Calu3 (cell line): ENCODE results near the gene LDHB. TPM values are rescaled to one million over a fixed set of nuclear protein-coding genes. Genes with fewer than 3 reads are reported as not detected.

Source experiments
- BruUV-seq: library from RNA; stranded (reverse); fragments of 400-500 nt; replicated peaks from 2 replicates; lab custom pipeline; 2021; lab: Mats Ljungman, UMichigan
- CTCF ChIA-PET: fragments of 300-600 bp; sonication (Branson Sonifier 250); formaldehyde crosslinking; loops from one replicate; lab custom pipeline; 2022; ENCODE audit warnings: antibody characterized with exemption; lab: Charles Lee
- DNase-seq: peaks from one replicate; pipeline ENCODE4 v3.0.0; 2022
- H3K27ac Mint-ChIP-seq: one replicate; pipeline ENCODE4 v1.8.0; 2022; ENCODE audit warnings: mixed read lengths; ENCODE audit not compliant: unreplicated experiment
- H3K27me3 Mint-ChIP-seq: one replicate; pipeline ENCODE4 v1.8.0; 2022; ENCODE audit warnings: mixed read lengths; ENCODE audit not compliant: unreplicated experiment
- H3K36me3 Mint-ChIP-seq: one replicate; pipeline ENCODE4 v1.8.0; 2022; ENCODE audit warnings: mild to moderate bottlenecking, moderate library complexity, mixed read lengths; ENCODE audit not compliant: insufficient read depth, unreplicated experiment
- H3K4me1 Mint-ChIP-seq: one replicate; pipeline ENCODE4 v1.8.0; 2022; ENCODE audit warnings: mild to moderate bottlenecking, low read depth, mixed read lengths; ENCODE audit not compliant: unreplicated experiment
- H3K4me3 Mint-ChIP-seq: one replicate; pipeline ENCODE4 v1.8.0; 2022; ENCODE audit warnings: mild to moderate bottlenecking, low read depth, moderate library complexity, mixed read lengths; ENCODE audit not compliant: unreplicated experiment
- H3K9me3 Mint-ChIP-seq: one replicate; pipeline ENCODE4 v1.8.0; 2022; ENCODE audit warnings: low read depth, mixed read lengths; ENCODE audit not compliant: unreplicated experiment
- intact Hi-C: fragments of 100-400 bp; cut with micrococcal nuclease; formaldehyde crosslinking; loops from one replicate; pipeline ENCODE4 v1.10.0; 2022; ENCODE audit not compliant: unreplicated experiment
- total RNA-seq: library from RNA; stranded (reverse); gene quantifications from 2 replicates; pipeline ENCODE4 v1.2.3, GENCODE V29; 2022
- TF ChIP-seq, protein P1 (sequence below): fragments of 200-600 bp; IDR thresholded peaks from one replicate; pipeline ENCODE4 v1.8.0; 2022; ENCODE audit warnings: antibody characterized with exemption; ENCODE audit not compliant: unreplicated experiment

LDHB gene
- total RNA-seq, 1 experiment from 2014 or later, result 826 TPM

DNA sequence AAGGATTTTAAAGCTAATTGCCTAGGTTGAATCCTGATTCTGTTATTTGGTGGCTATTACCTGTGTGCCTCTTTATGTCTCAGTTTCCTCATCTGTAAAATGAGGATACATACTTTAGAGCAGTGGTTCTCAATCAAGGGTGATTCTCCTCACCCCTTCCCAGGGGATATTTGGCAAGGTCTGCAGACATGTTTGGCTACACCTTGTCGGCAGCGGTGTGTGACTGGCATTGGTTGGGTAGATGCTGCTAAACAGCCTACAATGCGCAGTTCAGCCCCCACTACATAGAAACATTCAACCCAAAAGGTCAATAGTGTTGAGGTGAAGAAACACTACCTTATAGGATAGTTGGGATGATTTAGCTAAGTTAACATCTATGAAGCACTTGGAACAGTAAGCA, 23.4 kb downstream of the LDHB start:
- TF ChIP-seq, protein P1, sequence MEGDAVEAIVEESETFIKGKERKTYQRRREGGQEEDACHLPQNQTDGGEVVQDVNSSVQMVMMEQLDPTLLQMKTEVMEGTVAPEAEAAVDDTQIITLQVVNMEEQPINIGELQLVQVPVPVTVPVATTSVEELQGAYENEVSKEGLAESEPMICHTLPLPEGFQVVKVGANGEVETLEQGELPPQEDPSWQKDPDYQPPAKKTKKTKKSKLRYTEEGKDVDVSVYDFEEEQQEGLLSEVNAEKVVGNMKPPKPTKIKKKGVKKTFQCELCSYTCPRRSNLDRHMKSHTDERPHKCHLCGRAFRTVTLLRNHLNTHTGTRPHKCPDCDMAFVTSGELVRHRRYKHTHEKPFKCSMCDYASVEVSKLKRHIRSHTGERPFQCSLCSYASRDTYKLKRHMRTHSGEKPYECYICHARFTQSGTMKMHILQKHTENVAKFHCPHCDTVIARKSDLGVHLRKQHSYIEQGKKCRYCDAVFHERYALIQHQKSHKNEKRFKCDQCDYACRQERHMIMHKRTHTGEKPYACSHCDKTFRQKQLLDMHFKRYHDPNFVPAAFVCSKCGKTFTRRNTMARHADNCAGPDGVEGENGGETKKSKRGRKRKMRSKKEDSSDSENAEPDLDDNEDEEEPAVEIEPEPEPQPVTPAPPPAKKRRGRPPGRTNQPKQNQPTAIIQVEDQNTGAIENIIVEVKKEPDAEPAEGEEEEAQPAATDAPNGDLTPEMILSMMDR, result no peak
- intact Hi-C loops, result no loop called here
- no TSS peak for BruUV-seq
- Mint-ChIP-seq H3K27ac (no peak overlapping the region), H3K4me1 (peaks cover 16% of the 10 kb centered on the region), H3K36me3 (peaks cover 36% of the 10 kb centered on the region), H3K27me3 (no peaks in the 10 kb centered on the region), H3K4me3 (no peak overlapping the region), H3K9me3 (no peaks in the 10 kb centered on the region)
- DNase-seq, result no peak
- CTCF ChIA-PET, result no interaction called here

DNA sequence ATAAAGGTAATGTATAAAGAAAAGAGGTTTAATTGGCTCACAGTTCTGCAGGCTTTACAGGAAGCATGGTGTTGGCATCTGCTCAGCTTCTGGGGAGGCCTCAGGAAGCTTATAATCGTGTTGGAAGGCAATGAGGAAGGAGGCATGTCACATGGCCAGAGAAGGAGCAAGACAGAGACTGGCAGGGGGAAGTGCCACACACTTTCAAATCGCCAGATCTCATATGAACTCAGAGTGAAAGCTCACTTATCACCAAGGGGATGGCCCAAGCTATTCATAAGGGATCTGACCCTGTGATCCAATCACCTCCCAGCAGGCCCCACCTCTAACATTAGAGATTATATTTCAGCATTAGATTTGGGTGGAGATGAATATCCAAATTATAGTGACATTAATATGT, 26.3 kb downstream of the LDHB start:
- Mint-ChIP-seq H3K36me3 (peaks cover 22% of the 10 kb centered on the region), H3K4me3 (no peak overlapping the region), H3K9me3 (peaks cover under 1% of the 10 kb centered on the region), H3K27me3 (no peaks in the 10 kb centered on the region), H3K27ac (no peak overlapping the region), H3K4me1 (no peaks in the 10 kb centered on the region)
- intact Hi-C loops, result no loop called here
- TF ChIP-seq, protein P1, result no peak
- no TSS peak for BruUV-seq
- CTCF ChIA-PET, result no interaction called here
- DNase-seq, result no peak

DNA sequence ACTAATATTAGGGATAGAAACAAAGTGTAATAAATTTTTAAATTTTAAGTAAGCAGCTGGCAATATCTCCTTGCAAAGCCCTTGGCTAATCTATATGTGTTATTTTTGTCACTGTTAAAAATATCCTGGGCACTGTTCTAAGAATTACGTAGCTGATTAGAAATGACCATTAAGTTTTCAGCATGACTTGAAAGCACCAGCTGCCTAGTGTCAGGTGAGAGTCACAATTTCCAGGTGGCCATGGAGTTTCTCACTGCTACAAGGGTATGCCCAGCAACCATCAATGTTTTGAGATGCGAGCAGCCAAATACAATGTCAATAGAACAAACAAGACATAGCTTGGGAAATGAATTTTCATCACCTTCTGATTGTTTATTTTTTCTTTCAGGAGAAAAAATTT, 29.7 kb downstream of the LDHB start:
- H3K4me3 Mint-ChIP-seq, result no peak overlapping the region
- H3K36me3 Mint-ChIP-seq, result no peaks in the 10 kb centered on the region
- TF ChIP-seq, protein P1, result no peak
- H3K27me3 Mint-ChIP-seq, result no peaks in the 10 kb centered on the region
- CTCF ChIA-PET, result no interaction called here
- no peaks in the 10 kb centered on the region for H3K4me1 Mint-ChIP-seq
- H3K27ac Mint-ChIP-seq, result no peak overlapping the region
- no TSS peak for BruUV-seq
- intact Hi-C loops, result no loop called here
- no peak for DNase-seq
- peaks cover 4% of the 10 kb centered on the region for H3K9me3 Mint-ChIP-seq

DNA sequence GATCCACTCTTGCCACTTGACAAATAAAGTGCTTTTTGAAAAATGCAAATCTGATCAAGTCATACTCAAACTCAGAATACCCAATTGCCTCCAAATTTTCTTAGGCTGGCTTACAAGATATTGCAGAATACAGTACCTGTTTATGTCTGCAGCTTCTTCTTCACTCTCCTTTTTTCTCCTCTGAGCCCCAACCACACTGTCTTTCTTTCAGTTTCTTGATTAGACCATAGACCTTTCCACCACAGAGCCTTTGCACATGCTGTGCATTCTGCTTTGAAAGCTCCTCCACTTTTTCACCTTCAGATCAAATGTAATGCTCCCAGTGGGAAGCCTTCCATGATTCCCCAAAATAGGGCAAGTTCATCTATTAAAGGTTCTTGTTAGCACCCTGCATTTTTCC, 39.1 kb downstream of the LDHB start:
- Mint-ChIP-seq H3K9me3 (no peaks in the 10 kb centered on the region), H3K36me3 (no peaks in the 10 kb centered on the region), H3K27me3 (no peaks in the 10 kb centered on the region), H3K4me1 (peaks cover 9% of the 10 kb centered on the region), H3K4me3 (no peak overlapping the region), H3K27ac (no peak overlapping the region)
- CTCF ChIA-PET, result no interaction called here
- TF ChIP-seq, protein P1, result no peak
- intact Hi-C loops, result no loop called here
- DNase-seq, result no peak
- BruUV-seq, result no TSS peak
